Fibroblast of skin of back (primary cell): Measurements from ENCODE around the gene ANKH. TPM values are rescaled to one million over a fixed set of nuclear protein-coding genes. Genes with fewer than 3 reads are reported as not detected.
"Not testable (repeated sequence)": the region's sequence is repeated elsewhere in the genome, so short reads cannot be mapped to it uniquely, and the experiment has no call there.

Source experiments
- DNase-seq: peaks from one replicate; pipeline ENCODE4 v3.0.0-alpha.2; 2013
- polyA plus RNA-seq, 2 experiments: library from polyadenylated mRNA; unstranded; fragments of 120-200 nt; gene quantifications; one replicate each; pipeline ENCODE4 v1.2.1, GENCODE V29; 2013; ENCODE audit not compliant: insufficient read length in 2 of 2

The ANKH gene
- polyA plus RNA-seq (2013, experiment 1 of 2; ENCODE audit: insufficient read length) = 93.3 TPM
- 169 TPM for polyA plus RNA-seq (2013, experiment 2 of 2; ENCODE audit: insufficient read length)

DNA sequence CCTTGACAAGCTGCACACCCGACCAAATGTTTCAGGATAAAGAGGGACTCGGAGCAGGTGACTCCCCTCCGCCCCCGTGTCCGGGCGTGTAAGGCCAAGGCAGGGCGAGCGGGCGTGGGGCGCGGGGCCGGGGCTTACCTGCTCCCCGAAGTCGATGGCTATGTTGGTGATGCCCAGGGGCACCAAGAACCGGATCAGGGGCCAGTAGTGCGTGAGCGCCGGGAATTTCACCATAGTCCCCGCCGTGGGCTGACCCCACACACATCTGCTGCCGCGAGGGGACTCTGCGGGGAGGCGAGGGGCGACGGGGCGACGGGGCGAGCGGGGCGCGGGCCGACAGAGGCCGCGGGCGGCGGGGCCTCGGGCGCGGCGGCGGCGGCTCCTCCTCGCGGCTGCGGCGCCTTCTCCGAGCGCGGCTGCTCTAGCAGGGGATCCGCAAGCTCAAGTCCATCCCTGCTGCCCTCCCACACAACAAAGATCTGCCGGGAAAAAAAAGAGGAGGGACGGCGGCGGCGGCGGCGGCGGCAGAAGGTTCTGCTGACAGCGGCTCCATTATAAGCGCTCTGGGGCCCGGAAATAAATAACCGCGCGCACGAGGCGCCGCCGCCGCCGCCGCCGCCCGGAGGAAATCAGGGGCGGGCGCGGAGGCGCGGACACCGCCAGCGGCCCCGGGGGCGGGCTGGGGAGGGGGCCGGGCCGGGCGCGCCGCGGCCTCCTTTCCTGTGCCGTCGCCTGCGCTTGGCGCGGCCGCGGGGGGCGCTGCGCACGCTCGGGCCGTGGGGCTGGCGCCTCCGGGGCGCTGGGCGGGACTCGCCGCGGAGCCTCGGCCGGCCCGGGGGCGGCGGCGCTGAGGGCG, at the start of gene ANKH:
TSS of gene ANKH (minus strand) at position 565 of the 856 bp plus-strand sequence. CDS start at position 234, 331 bp downstream.
- peak; percentile 85 for DNase-seq

DNA sequence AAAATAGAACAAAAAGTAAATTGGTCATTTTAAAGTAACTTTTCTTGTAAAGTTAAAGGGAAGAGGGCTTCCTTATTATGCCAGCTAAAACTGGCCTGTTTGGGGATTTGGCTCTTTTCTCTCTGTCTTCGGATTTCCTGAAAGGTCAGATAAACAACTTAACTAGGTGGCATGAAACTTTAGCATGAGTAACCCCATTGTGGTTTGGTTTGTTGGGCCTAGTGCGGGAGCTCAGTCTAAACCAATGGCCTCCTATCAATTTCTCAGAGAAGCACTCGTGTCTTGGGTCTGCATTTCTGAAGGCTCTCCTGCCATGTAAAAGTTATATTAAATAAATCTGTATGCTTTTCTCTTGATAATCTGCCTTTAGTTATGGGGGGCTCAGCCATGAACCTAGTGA, 48.5 kb upstream of the ANKH start:
- DNase-seq = peak; percentile 25

DNA sequence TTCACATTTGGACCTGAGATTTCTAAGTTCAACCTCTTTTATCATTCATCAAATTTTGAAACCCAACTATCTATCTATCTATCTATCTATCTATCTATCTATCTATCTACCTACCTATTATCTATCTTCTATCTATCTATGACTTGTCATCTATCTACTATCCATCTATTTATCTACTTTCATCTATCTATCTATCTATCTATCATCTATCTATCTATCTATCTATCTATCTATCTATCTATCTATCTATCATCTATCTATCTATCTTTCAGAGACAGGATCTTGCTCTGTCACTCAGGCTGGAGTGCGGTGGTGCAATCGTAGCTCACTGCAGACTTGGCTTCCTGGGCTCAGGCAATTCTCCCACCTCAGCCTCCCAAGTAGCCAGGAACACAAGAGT, 47.5 kb upstream of the ANKH start:
- not testable (repeated sequence) for DNase-seq

DNA sequence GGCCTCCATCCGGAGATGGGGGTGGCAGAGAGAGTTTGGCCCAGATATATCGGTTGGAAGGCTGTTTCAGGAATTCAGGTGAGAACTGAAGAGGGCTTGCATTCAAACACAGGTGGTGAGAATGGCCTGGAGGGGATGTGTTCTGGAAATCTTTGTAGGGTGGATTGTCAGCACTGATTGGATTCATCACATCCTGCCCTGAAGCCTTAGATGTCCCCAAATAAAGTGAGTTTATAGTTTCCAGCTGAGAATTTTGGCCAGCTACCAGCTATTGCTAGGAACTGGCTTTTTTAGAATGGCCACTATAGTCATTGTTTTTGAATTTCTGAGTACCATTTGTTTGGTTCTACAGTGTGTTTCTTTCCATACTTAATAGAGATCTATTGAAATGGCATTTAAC, 46.1 kb upstream of the ANKH start:
- peak; percentile 73 for DNase-seq

DNA sequence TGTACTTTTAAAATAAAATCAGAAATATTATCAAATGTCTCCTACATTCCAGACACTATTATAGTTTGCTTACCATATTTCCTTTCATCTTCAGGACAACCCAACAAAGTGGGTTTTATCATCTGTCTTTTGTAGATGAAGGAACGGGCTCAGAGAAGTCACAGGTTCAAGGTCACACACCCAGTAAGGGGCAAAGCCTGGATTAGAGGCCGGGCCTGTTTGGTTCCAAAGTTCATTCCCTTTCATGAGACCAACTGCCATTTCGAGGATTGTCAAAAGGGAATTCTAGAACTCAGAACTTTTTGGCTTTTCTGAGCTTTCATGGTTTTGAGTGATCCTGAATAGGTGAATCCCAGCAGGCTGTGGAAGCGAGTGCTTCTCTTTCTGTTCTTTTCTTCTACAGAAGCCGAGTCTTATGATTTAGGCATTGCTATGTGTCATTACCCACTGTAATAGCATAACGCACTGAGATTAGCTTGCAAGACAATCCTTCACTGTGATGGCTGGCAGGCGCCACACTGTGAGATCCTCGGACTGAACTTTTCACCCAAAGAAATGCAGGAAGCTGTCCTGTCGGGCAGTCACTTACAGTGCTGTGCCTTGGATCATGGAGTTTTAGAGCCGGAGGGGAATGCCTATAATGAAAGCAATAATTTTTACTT, 43.8 kb upstream of the ANKH start:
- peak; percentile 84 for DNase-seq

DNA sequence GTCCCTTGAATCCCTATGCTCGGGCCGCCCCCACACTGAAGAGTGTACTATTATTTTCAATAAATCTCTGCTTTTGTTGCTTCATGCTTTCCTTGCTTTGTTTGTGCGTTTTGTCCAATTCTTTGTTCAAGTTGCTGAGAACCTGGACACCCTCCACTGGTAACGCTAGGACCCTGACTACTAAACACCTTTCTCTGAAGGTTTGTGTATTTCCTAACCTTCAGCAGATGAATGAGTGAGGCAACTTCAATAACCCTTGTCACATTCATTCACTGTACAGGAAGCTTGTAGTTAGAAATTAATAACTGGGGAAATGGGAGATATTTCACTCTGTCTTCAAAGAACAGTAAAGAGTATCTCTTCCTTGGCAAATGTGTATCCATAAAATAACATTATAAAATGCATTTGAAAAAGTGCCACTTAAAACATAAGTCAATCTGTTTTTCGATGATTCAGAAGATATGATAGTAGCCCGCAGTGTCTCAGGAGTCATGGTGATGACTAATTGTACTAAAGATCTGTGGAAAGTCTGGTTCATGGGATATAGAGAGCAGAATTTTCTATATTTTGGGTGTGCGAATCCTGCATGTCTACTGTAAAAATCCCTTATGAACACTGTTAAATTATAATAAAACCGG, 43.2 kb upstream of the ANKH start:
- DNase-seq = peak; percentile 92

DNA sequence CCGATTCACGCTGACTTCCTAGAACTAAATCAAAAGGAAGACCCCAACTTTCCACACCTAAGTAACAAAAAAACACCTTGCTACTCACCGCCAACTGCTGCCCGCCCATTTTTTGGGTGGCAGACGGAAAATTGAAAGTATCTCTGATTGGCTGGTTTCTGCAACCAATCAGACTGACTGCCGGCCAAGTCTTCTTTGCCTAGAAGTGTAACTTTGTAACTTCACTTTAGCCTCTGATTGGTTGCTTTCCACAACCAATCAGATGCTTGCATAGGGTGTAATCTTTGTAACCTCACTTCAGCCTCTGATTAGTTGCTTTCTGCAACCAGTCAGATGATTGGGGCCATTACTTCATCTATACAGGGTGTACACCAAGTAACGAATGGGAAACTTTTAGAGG, 42.6 kb upstream of the ANKH start:
- DNase-seq = no peak

DNA sequence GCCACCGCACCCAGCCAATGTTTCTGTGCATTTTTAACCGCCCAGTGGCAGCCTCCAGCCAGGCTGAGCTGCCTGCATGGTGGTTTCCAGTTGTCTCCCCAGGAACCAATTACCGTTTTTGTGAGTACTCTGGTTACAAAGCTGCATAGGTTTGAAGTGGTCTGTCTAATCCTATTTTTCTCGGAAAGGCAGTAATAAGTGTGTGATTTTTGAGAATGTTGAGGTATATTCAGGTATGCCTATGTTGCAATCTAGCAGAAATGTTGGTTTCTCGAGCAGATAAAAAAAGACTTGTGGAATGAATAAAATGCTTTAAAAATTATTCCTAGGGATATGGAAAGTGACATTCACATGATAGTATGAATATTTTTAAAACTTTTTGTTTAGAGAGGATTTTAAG, 41.5 kb upstream of the ANKH start:
- peak; percentile 85 for DNase-seq

DNA sequence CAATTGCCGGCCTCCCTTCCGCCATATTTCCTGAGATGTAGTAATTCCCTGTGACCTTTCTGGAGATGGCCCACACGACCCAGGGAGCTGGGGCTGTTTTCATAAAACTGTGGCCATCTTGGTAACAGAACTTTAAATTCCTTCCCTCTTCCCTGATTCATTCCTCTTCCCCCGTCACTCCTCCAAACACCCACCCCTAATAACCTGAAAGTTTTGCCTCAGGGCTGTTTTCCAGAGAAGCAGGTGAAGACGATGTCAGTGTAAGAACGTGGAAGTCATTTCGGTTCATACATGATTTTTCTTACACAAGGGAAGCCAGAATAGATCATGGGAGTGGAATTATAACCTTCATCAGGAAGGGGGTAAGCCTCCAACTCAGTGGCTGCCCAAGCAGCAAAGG, 40.6 kb upstream of the ANKH start:
- no peak for DNase-seq

DNA sequence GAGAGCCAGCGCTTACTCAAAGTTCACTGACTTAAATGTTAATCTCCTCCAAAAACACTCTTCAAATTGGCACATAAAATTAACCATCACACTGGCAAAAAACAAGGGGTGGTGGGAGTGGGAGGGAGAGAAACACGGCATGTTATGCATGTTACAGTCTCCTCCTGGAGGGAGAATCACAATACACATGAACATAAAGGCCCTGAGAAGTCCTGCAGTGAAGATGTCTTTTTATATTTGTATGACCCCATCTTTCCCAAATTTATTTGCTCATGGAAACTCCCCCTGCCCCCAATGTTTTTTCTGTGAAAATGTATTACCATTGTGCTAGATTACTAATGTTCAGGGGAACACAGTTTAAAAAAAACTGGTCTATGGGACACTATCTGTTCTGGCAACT, 37.8 kb upstream of the ANKH start:
- DNase-seq = no peak

DNA sequence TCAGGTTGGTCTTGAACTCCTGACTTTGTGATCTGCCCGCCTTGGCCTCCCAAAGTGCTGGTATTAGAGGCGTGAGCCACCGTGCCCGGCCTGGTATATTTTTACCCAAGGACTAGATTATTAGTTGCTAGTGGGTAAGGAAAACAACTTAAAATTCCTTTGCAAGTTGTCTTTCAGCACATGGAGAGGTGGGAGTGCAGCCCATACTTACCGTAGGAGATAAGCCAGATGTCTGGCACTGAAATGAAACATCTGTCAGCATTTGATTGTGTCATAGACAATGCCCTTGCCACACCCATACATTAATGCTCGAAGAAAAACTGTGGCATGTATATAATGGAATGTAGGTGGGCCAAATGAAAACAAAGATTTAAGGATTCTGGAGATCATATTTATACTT, 36.6 kb upstream of the ANKH start:
- peak; percentile 39 for DNase-seq

DNA sequence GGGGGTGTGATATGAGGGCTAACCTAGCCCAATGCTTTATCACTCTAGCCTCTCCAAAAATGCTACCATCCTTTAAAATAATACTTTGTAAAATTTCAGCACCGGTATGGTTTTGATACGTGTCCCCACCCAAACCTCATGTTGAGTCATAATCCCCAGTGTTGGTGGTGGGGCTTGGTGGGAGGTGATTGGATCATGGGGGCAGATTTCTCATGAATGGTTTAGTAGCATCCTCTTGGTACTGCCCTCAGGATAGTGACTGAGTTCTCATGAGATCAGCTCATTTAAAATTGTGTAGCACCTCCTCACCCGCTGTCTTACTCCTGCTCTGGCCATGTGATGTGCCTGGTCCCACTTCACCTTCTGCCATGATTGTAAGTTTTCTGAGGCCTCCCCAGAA, 35.0 kb upstream of the ANKH start:
- peak; percentile 38 for DNase-seq

DNA sequence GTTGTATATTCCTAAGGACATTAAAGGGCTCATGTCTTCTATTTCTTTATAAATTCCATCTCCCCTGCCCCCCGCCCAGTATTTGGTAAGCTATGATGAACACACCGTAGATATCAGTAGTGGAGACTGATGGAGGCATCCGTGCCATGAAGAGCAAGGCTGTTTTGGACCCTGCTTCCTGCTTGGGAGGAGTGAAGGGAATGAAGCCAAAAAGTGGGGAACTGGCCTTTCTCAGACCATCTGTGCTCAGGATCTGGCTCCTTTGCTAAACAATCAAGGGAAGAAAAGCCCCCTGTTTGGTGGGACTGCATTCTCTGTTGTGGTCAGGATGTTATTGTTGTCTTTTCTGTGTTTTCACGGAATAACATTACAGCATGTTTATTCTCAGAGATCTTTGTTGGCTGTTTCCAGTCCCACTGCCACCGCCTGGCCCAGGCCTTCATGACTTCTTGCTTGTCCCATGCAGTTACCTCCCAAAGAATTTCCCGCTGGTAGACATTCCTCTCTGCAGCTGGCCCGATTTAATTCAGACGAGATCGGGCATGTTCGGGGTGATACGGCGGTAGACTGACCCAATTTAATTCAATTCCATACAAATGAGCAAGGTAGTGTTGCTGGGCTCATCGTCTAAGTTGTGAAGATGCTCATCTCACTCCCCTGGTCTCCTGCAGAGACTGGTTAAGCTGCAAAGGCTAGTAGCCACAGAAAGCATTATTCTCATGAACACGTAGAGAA, 31.4 kb upstream of the ANKH start:
- DNase-seq = no peak

DNA sequence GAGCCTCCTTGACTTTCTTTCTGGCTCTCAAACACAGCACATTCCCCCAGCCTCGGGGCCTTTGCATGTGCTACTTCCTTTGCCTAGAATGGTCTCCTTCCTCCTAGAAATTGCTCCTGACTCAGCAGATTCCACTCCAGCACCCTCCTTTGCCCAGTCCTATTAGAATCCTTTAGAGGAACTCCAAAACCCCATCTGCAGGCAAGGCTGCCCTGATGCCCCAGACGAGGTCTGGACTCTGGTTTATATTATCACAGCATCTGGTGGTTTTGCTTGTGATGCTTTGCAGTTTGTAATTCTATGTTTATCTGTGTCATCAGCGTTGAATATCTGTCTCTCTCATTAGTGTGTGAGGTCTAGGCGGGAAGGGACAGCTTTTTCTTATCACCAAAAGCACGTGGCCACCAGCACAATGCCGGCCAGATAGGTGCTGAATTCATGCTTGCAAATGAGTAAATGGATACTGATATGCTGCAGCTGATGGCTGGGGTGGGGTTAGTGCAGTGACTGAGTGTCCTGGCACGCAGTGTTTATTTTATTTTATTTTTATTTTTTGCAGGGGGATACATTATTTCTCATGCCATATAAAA, 30.0 kb upstream of the ANKH start:
- peak; percentile 89 for DNase-seq

DNA sequence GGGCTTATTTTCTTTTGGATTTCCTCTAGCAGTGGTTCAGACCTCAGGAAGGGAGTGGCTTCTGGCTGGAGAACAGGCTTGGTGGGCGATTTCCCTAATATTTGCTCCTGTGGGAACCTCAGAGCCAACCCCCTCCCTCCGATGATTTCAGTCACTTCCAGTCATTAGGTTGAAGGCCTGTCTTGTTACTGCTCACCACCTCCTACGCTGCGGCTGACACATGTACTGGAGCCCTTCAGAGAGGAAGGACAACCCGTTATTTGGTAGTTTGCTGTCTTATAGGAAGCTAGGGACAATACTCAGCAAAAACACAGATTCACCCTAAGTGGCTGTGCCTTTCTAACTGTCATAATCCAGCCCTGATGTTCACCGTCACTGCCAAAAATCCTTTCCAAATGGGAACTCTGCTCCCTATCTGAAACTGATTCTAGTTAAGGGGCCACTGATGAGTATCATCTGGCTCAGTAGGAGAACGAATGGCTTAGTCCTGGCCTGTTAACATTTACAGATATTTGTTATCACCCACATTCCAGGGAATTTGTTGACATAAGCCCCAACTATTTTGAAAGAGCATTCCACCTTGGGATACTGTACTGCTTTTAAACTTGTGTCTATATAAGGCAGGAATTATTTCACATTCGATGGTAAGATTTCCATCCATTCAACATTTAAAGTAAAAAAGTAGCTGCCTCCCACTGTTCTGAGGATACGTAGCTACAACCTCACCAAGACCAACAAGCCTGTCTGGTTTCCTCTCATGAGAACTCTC, 29.3 kb upstream of the ANKH start:
- DNase-seq = peak; percentile 94

DNA sequence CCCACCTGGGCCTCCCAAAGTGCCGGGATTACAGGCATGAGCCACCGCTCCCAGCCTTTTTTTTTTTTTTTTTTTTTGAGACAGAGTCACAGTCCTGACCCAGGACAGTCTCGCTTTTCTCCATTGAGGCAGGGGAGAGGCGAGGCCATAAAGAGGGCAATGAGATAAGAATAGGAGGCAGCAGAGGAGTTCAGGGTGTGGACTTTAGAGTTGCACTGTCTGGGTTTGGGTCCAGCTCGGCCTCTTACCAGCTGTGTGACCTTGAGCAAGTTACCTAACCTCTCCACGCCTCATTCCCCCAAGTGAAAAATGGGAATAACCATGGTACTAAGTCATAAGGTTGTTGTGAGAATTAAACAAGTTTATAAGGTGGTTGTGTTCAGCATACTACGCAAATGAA, 24.6 kb upstream of the ANKH start:
- no peak for DNase-seq

DNA sequence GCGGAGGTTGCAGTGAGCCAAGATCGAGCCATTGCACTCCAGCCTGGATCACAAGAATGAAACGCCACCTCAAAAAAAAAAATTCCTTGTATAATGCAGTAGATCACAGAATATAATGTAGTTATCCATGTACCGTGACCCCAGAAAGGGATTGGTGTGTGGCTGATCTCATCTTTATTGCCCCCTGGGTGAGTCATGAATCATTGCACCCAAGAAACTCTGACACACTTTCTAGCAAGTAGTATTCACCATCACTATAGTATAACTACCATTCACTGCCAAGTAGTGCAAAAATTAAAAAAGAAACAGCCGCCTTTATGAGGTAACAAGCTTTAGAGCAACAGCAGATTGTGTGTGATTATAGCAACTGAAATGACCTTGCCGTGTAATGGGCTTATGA, 23.7 kb upstream of the ANKH start:
- DNase-seq = no peak

DNA sequence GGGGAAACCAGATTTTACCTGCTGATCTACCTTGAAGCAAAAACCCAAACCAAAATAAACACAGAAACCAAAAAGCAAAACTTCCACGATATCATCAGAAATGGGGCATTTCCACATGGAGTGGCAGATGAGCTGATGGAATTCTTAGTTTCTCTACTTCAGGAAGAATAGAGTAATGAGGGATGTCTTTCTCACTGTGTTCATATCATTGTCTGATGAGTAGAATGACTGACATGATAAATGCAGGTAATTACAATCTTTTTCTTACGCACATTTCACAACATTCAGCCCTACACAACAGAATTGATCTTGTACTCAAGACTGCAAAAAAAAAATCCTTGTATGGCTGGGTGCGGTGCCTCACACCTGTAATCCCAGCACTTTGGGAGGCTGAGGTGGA, 23.2 kb upstream of the ANKH start:
- no peak for DNase-seq

DNA sequence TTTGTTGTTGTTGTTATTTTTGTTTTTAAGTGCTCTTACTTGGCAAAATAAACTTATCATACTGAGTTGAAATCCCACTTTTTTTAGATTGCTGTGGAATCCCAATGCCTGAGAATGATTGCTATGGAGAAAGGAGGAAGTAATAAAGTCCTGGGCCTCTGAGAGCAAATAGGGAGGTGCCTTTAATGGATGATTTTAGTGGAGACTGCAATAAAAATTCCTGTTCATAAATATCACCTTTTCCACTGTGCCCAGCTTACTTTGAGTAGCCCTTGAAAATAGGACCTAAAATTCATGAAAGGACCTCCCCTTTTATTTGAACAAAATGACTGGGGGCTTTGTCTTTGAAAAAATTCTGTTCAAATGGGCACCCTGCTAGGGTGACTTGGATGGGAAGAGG, 21.8 kb upstream of the ANKH start:
- no peak for DNase-seq

DNA sequence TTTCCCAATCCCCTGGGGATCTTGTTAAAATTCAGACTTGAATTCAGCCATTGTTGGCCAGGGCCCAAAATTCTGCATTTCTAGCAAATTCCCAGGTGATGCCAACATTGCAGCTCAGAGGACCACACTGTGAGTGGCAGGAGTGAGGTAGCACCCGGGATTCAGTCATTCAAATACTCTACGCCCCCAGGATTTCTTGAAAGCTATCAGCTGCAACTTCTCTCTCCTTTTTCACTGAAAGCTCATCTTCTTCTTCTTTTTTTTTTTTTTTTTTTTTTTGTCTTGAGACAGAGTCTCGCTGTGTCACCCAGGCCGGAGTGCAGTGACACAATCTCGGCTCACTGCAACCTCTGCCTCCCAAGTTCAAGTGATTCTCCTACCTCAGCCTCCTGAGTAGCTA, 19.3 kb upstream of the ANKH start:
- no peak for DNase-seq

DNA sequence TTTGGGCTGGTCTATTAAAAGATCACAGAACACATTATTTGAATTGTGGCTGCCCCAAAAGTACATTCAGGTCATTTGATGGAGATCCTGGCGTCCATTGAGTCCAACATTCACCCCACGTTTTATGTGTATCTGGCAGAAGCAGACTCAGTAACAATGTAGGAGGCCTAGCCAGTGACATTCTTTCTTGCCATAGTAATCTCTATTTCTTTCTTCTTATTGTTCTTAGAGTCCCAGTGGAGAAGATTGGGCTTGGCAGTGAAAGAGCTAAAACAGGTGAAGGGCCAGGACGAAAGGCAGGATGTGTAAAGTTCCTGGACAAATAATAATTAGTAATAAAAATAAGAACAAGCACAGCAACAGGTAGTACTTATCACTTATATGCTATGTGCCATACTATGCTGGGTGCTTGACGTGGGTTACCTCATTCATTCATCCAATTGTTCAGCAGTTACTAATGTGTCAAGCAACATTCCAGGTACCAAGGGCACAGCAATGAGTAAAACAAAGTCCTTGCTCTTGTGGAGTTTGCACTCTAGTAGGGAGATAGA, 12.6 kb upstream of the ANKH start:
- no peak for DNase-seq
